Measurements from ENCODE around the gene TBC1D10B.

DNA sequence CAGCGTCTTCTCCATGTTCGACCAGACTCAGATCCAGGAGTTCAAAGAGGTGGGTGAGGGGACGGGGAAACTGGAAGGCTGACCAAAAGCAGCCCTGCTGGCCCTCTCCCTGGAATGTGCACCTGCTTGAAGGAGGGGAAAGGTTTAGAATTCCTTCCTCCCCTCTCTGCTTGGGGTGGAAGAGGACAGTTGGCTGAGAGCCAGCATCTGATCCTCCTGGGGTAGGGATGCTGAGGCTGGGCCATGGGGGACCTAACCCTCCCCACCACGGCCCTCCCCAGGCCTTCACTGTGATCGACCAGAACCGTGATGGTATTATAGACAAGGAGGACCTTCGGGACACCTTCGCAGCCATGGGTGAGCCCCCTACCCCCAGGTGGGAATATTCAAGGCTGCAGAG lies 5.6 kb upstream of the TBC1D10B start:
- TF ChIP-seq, protein P1, sequence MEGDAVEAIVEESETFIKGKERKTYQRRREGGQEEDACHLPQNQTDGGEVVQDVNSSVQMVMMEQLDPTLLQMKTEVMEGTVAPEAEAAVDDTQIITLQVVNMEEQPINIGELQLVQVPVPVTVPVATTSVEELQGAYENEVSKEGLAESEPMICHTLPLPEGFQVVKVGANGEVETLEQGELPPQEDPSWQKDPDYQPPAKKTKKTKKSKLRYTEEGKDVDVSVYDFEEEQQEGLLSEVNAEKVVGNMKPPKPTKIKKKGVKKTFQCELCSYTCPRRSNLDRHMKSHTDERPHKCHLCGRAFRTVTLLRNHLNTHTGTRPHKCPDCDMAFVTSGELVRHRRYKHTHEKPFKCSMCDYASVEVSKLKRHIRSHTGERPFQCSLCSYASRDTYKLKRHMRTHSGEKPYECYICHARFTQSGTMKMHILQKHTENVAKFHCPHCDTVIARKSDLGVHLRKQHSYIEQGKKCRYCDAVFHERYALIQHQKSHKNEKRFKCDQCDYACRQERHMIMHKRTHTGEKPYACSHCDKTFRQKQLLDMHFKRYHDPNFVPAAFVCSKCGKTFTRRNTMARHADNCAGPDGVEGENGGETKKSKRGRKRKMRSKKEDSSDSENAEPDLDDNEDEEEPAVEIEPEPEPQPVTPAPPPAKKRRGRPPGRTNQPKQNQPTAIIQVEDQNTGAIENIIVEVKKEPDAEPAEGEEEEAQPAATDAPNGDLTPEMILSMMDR (tag by site-specific recombination; IDR thresholded peaks at IDR 0.05): no peak
- TF ChIP-seq, protein P2, sequence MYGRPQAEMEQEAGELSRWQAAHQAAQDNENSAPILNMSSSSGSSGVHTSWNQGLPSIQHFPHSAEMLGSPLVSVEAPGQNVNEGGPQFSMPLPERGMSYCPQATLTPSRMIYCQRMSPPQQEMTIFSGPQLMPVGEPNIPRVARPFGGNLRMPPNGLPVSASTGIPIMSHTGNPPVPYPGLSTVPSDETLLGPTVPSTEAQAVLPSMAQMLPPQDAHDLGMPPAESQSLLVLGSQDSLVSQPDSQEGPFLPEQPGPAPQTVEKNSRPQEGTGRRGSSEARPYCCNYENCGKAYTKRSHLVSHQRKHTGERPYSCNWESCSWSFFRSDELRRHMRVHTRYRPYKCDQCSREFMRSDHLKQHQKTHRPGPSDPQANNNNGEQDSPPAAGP (tag by site-specific recombination; IDR thresholded peaks at IDR 0.05): no peak
- TF ChIP-seq ZBTB1 (tag by site-specific recombination; IDR thresholded peaks at IDR 0.05): no peak
- no peak for TF ChIP-seq ZNF571 (tag by site-specific recombination; IDR thresholded peaks at IDR 0.05)
- TF ChIP-seq TCF7L2 (IDR thresholded peaks at IDR 0.05; ENCODE audit: borderline replicate concordance, low read depth, low read length): no peak
- TF ChIP-seq ZNF274 (IDR thresholded peaks at IDR 0.05; ENCODE audit: low read length): no peak
- no peak for TF ChIP-seq ZNF274 (tag by site-specific recombination; IDR thresholded peaks at IDR 0.05; ENCODE audit: borderline replicate concordance)
- TF ChIP-seq ZNF350 (tag by site-specific recombination; IDR thresholded peaks at IDR 0.05): no peak
- no peak for TF ChIP-seq ZNF626 (tag by site-specific recombination; IDR thresholded peaks at IDR 0.05)
- no peak for TF ChIP-seq ZNF174 (tag by site-specific recombination; IDR thresholded peaks at IDR 0.05)
